ENCODE results near the gene APEX2.
A peak's percentile ranks its signal among the peaks of the same experiment; 100 is the strongest.

The APEX2 gene

GRCh38 chrX:55011294-55011693 lies 11.1 kb downstream of the APEX2 start:
- H3K9ac ChIP-seq (ENCODE audit: low read depth, low read length): no peak overlapping the region
- H2AFZ ChIP-seq (ENCODE audit: low read depth, low read length): no peak overlapping the region
- no peaks in the 10 kb centered on the region for H3K9me3 ChIP-seq (ENCODE audit: insufficient read depth, low read length, severe bottlenecking)
- peaks cover 5% of the 10 kb centered on the region; the same call in 1 of the 2 replicates for H3K36me3 ChIP-seq (ENCODE audit: insufficient read depth, low read length)
- no peaks in the 10 kb centered on the region for H3K4me1 ChIP-seq (ENCODE audit: insufficient read depth, low read length)
- DNase-seq (no peak), ATAC-seq (ENCODE audit: insufficient read depth, low read depth) (0 out of 3 replicates have a peak, but pooled peaks have one; percentile 58)
- TF ChIP-seq CTCF (IDR thresholded peaks at IDR 0.05; ENCODE audit: borderline replicate concordance, extremely low read depth, low read length, poor library complexity, severe bottlenecking) (peak; percentile 42), EZH2 (IDR thresholded peaks at IDR 0.05; ENCODE audit: borderline replicate concordance, low read depth, low read length, severe bottlenecking) (no peak)
- H3K79me2 ChIP-seq (ENCODE audit: insufficient read depth, low read length): no peaks in the 10 kb centered on the region
- H3K4me3 ChIP-seq (ENCODE audit: low read depth in 1 of 2, low read length in 2 of 2): no peak overlapping the region
- H4K20me1 ChIP-seq (ENCODE audit: insufficient read depth, low read length): no peaks in the 10 kb centered on the region
- H3K27ac ChIP-seq (ENCODE audit: low read length): no peak overlapping the region
- no peak overlapping the region for H3K4me2 ChIP-seq (ENCODE audit: insufficient read depth, low read length)
- H3K27me3 ChIP-seq (ENCODE audit: insufficient read depth, low read length, poor library complexity): no peaks in the 10 kb centered on the region

GRCh38 chrX:55014897-55015299 lies 14.7 kb downstream of the APEX2 start:
- H2AFZ ChIP-seq (ENCODE audit: low read depth, low read length): no peak overlapping the region
- H3K9me3 ChIP-seq (ENCODE audit: insufficient read depth, low read length, severe bottlenecking): no peaks in the 10 kb centered on the region
- no peak overlapping the region for H3K9ac ChIP-seq (ENCODE audit: low read depth, low read length)
- H3K4me3 ChIP-seq (ENCODE audit: low read depth in 1 of 2, low read length in 2 of 2): no peak overlapping the region
- ATAC-seq (ENCODE audit: insufficient read depth, low read depth) (no peak), DNase-seq (no peak)
- no peaks in the 10 kb centered on the region for H4K20me1 ChIP-seq (ENCODE audit: insufficient read depth, low read length)
- no peaks in the 10 kb centered on the region for H3K79me2 ChIP-seq (ENCODE audit: insufficient read depth, low read length)
- H3K4me1 ChIP-seq (ENCODE audit: insufficient read depth, low read length): no peaks in the 10 kb centered on the region
- H3K27me3 ChIP-seq (ENCODE audit: insufficient read depth, low read length, poor library complexity): no peaks in the 10 kb centered on the region
- no peak overlapping the region for H3K4me2 ChIP-seq (ENCODE audit: insufficient read depth, low read length)
- H3K27ac ChIP-seq (ENCODE audit: low read length): no peak overlapping the region
- H3K36me3 ChIP-seq (ENCODE audit: insufficient read depth, low read length): no peaks in the 10 kb centered on the region
- TF ChIP-seq EZH2 (IDR thresholded peaks at IDR 0.05; ENCODE audit: borderline replicate concordance, low read depth, low read length, severe bottlenecking) (no peak), CTCF (IDR thresholded peaks at IDR 0.05; ENCODE audit: borderline replicate concordance, extremely low read depth, low read length, poor library complexity, severe bottlenecking) (no peak)

- Histone ChIP-seq H3K4me3 (ENCODE audit: low read depth in 1 of 2, low read length in 2 of 2) (no peak overlapping the region), H3K27me3 (ENCODE audit: insufficient read depth, low read length, poor library complexity) (no peaks in the 10 kb centered on the region), H3K27ac (ENCODE audit: low read length) (no peak overlapping the region), H3K79me2 (ENCODE audit: insufficient read depth, low read length) (no peaks in the 10 kb centered on the region), H3K9ac (ENCODE audit: low read depth, low read length) (no peak overlapping the region), H3K36me3 (ENCODE audit: insufficient read depth, low read length) (no peaks in the 10 kb centered on the region), H4K20me1 (ENCODE audit: insufficient read depth, low read length) (no peaks in the 10 kb centered on the region), H3K9me3 (ENCODE audit: insufficient read depth, low read length, severe bottlenecking) (no peaks in the 10 kb centered on the region), H3K4me1 (ENCODE audit: insufficient read depth, low read length) (no peaks in the 10 kb centered on the region), H2AFZ (ENCODE audit: low read depth, low read length) (no peak overlapping the region), H3K4me2 (ENCODE audit: insufficient read depth, low read length) (no peak overlapping the region)
- ATAC-seq (ENCODE audit: insufficient read depth, low read depth): no peak
- no peak for DNase-seq
- TF ChIP-seq CTCF (IDR thresholded peaks at IDR 0.05; ENCODE audit: borderline replicate concordance, extremely low read depth, low read length, poor library complexity, severe bottlenecking) (no peak), EZH2 (IDR thresholded peaks at IDR 0.05; ENCODE audit: borderline replicate concordance, low read depth, low read length, severe bottlenecking) (no peak)
These were observed 26.0 kb downstream of the APEX2 start for GRCh38 chrX:55026143-55026542.

- no peaks in the 10 kb centered on the region for H3K79me2 ChIP-seq (ENCODE audit: insufficient read depth, low read length)
- no peak for ATAC-seq (ENCODE audit: insufficient read depth, low read depth)
- no peaks in the 10 kb centered on the region for H3K9me3 ChIP-seq (ENCODE audit: insufficient read depth, low read length, severe bottlenecking)
These were observed 26.7 kb downstream of the APEX2 start for GRCh38 chrX:55026840-55027239.

More at GRCh38 chrX:55026840-55027239, 26.7 kb downstream of the APEX2 start:
- Histone ChIP-seq H3K4me3 (ENCODE audit: low read depth in 1 of 2, low read length in 2 of 2) (no peak overlapping the region), H4K20me1 (ENCODE audit: insufficient read depth, low read length) (no peaks in the 10 kb centered on the region), H3K36me3 (ENCODE audit: insufficient read depth, low read length) (no peaks in the 10 kb centered on the region), H3K27ac (ENCODE audit: low read length) (no peak overlapping the region), H3K4me1 (ENCODE audit: insufficient read depth, low read length) (no peaks in the 10 kb centered on the region), H2AFZ (ENCODE audit: low read depth, low read length) (no peak overlapping the region), H3K4me2 (ENCODE audit: insufficient read depth, low read length) (no peak overlapping the region), H3K27me3 (ENCODE audit: insufficient read depth, low read length, poor library complexity) (no peaks in the 10 kb centered on the region), H3K9ac (ENCODE audit: low read depth, low read length) (no peak overlapping the region)
- no peak for DNase-seq
- TF ChIP-seq EZH2 (IDR thresholded peaks at IDR 0.05; ENCODE audit: borderline replicate concordance, low read depth, low read length, severe bottlenecking): no peak
- no peak for TF ChIP-seq CTCF (IDR thresholded peaks at IDR 0.05; ENCODE audit: borderline replicate concordance, extremely low read depth, low read length, poor library complexity, severe bottlenecking)

All from DND-41 (cell line).